Panc1 (cell line): ENCODE results near the gene KRT2.

Source experiments
- POLR2AphosphoS5 ChIP-seq: IDR thresholded peaks from 2 replicates; pipeline ENCODE4 v1.6.1; 2012; ENCODE audit warnings: mild to moderate bottlenecking, low read depth, low read length, moderate library complexity
- SIN3A ChIP-seq: IDR thresholded peaks from 2 replicates; pipeline ENCODE4 v1.6.1; 2012; ENCODE audit warnings: low read depth, mild to moderate bottlenecking, low read length, moderate library complexity, borderline replicate concordance; ENCODE audit not compliant: insufficient read depth
- TF ChIP-seq, protein P1 (sequence below): fragments of 450-650 bp; IDR thresholded peaks from 2 replicates; pipeline ENCODE4 v1.5.1; 2017; ENCODE audit warnings: mild to moderate bottlenecking

- TF ChIP-seq, protein P1, sequence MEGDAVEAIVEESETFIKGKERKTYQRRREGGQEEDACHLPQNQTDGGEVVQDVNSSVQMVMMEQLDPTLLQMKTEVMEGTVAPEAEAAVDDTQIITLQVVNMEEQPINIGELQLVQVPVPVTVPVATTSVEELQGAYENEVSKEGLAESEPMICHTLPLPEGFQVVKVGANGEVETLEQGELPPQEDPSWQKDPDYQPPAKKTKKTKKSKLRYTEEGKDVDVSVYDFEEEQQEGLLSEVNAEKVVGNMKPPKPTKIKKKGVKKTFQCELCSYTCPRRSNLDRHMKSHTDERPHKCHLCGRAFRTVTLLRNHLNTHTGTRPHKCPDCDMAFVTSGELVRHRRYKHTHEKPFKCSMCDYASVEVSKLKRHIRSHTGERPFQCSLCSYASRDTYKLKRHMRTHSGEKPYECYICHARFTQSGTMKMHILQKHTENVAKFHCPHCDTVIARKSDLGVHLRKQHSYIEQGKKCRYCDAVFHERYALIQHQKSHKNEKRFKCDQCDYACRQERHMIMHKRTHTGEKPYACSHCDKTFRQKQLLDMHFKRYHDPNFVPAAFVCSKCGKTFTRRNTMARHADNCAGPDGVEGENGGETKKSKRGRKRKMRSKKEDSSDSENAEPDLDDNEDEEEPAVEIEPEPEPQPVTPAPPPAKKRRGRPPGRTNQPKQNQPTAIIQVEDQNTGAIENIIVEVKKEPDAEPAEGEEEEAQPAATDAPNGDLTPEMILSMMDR: no peak
- TF ChIP-seq POLR2AphosphoS5 (no peak), SIN3A (no peak)
Observed at GRCh38 chr12:52600941-52601481, 51.0 kb downstream of the KRT2 start, which contains the start of gene KRT72.
